22Rv1 (cell line): ENCODE data around the gene SNRPA.

Source experiments
- CTCF ChIP-seq: fragments of 450-650 bp; IDR thresholded peaks from 2 replicates; pipeline ENCODE4 v1.5.1; 2017; ENCODE audit warnings: mild to moderate bottlenecking
- ZFX ChIP-seq: fragments of 450-650 bp; IDR thresholded peaks from 2 replicates; pipeline ENCODE4 v1.6.1; 2017; ENCODE audit warnings: antibody characterized with exemption, borderline replicate concordance

DNA sequence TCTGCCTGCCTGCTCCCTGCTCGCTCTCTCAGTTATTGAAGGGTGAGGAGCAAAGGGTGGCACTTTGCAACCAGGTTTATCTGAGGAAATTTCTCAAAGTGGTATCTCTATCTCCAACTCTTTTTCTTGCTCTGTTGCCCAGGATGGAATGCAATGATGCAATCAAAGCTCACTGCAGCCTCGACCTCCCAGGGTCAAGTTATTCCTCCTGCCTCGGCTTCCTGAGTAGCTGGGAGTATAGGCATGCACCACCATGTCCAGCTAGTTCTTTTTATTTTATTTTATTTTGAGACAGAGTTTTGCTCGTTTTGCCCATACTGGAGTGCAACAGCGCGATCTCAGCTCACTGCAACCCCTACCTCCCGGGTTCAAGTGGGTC is 5.6 kb upstream of the SNRPA start:
- TF ChIP-seq CTCF (no peak), ZFX (no peak)
